K562 (cell line): ENCODE measurements around the gene CAPN5. TPM values are rescaled to one million over a fixed set of nuclear protein-coding genes. Genes with fewer than 3 reads are reported as not detected.

Experiments
- ATF6 ChIP-seq: sonication (generic); formaldehyde crosslinking; IDR thresholded peaks from 2 replicates; pipeline ENCODE4 v1.4.0; 2020; ENCODE audit warnings: mild to moderate bottlenecking, missing genetic modification reagents
- CREB3 ChIP-seq: fragments of 450-650 bp; conservative IDR thresholded peaks from 2 replicates; pipeline ENCODE4 v1.6.1; 2016; ENCODE audit warnings: missing genetic modification characterization, low read depth, mild to moderate bottlenecking, missing compliant biosample characterization, moderate library complexity
- CTCF ChIP-seq, 3 experiments: IDR thresholded peaks in 2 of 3; conservative IDR thresholded peaks in 1 of 3; 2 replicates each; pipeline ENCODE4 v1.5.1; 2011 to 2012; ENCODE audit warnings: low read length in 3 of 3, mild to moderate bottlenecking in 3 of 3, control low read depth in 2 of 3, improper control_type of control experiment in 1 of 3, inconsistent platforms in 1 of 3, low read depth in 1 of 3, mixed read lengths in 1 of 3, moderate library complexity in 1 of 3; ENCODE audit not compliant: insufficient read depth in 2 of 3
- FIP1L1 ChIP-seq: fragments of 200-400 bp; formaldehyde crosslinking; IDR thresholded peaks from 2 replicates; pipeline ENCODE4 v1.6.1; 2018; ENCODE audit warnings: mild to moderate bottlenecking, low read depth, low read length; ENCODE audit not compliant: poor library complexity, severe bottlenecking
- HMG20B ChIP-seq: fragments of 250-450 bp; sonication (Bioruptor Pico); IDR thresholded peaks from 2 replicates; pipeline ENCODE4 v1.5.0; 2021; ENCODE audit warnings: mild to moderate bottlenecking
- MTA3 ChIP-seq: fragments of 450-650 bp; formaldehyde crosslinking; IDR thresholded peaks from 2 replicates; pipeline ENCODE4 v1.6.1; 2017; ENCODE audit warnings: mild to moderate bottlenecking, borderline replicate concordance
- PTRF ChIP-seq: fragments of 450-650 bp; IDR thresholded peaks from 2 replicates; pipeline ENCODE4 v1.6.1; 2016; ENCODE audit warnings: mild to moderate bottlenecking, missing genetic modification characterization, missing compliant biosample characterization
- RBM22 ChIP-seq: fragments of 200-400 bp; formaldehyde crosslinking; IDR thresholded peaks from 2 replicates; pipeline ENCODE4 v1.6.1; 2018; ENCODE audit warnings: low read length, low read depth; ENCODE audit not compliant: poor library complexity, severe bottlenecking
- RCOR1 ChIP-seq, 2 experiments: IDR thresholded peaks; 2 replicates each; pipeline ENCODE4 v1.6.1; 2012; ENCODE audit warnings: low read depth in 2 of 2, low read length in 2 of 2, borderline replicate concordance in 1 of 2, improper control_type of control experiment in 1 of 2
- RNF219 ChIP-seq: fragments of 250-450 bp; sonication (Bioruptor Pico); IDR thresholded peaks from 2 replicates; pipeline ENCODE4 v1.5.0; 2022; ENCODE audit warnings: mild to moderate bottlenecking
- SIRT6 ChIP-seq: IDR thresholded peaks from one replicate; pipeline ENCODE4 v1.6.1; 2012; ENCODE audit warnings: low read depth, mild to moderate bottlenecking, control low read depth, inconsistent platforms, low read length, moderate library complexity
- SNRNP70 ChIP-seq: fragments of 200-400 bp; formaldehyde crosslinking; optimal IDR thresholded peaks from 2 replicates; pipeline ENCODE3; 2017; ENCODE audit warnings: low read depth, low read length
- TAF7 ChIP-seq: fragments of 450-650 bp; IDR thresholded peaks from 2 replicates; pipeline ENCODE4 v1.6.1; 2016; ENCODE audit warnings: missing genetic modification characterization, missing compliant biosample characterization
- VEZF1 ChIP-seq: fragments of 200-800 bp; sonication (Bioruptor generic); IDR thresholded peaks from 2 replicates; pipeline ENCODE4 v1.6.1; 2017; ENCODE audit warnings: missing genetic modification characterization, missing compliant biosample characterization
- ZNF263 ChIP-seq: sonication (generic); formaldehyde crosslinking; IDR thresholded peaks from 2 replicates; pipeline ENCODE4 v1.8.0; 2022; ENCODE audit warnings: mild to moderate bottlenecking, missing genetic modification reagents, borderline replicate concordance
- ZNF311 ChIP-seq: fragments of 250-450 bp; sonication (Bioruptor Pico); IDR thresholded peaks from 2 replicates; pipeline ENCODE4 v1.4.0; 2020; ENCODE audit warnings: mild to moderate bottlenecking, moderate library complexity
- polyA plus RNA-seq, 8 experiments: library from polyadenylated mRNA; depleted of rRNA in 4 of 8; stranded (reverse) in 5 of 8; unstranded in 3 of 8; fragments of >200 nt; fragmentation: Nextera tagmentation in 2 of 8; fragmentation: Illumina TruSeq in 1 of 8; extraction: Ambion mirVana in 2 of 8; extraction: Trizol in 1 of 8; gene quantifications; 2 replicates each; pipeline versions ENCODE4 v1.2.1 to v1.2.3, GENCODE V29; 2011 to 2014; ENCODE audit warnings: inconsistent platforms in 1 of 8, missing spikeins in 1 of 8
- total RNA-seq, 7 experiments: library from RNA; depleted of rRNA in 6 of 7; stranded (reverse); fragments of >200 nt in 6 of 7; fragmentation: Illumina TruSeq in 2 of 7; extraction: Trizol in 2 of 7; gene quantifications; 2 replicates each; pipeline versions ENCODE4 v1.2.1 to v1.2.3, GENCODE V29; 2011 to 2021; ENCODE audit warnings: low replicate concordance in 1 of 7

Gene CAPN5
- total and polyA plus RNA-seq, 9 of the 15 experiments (the other 6 are each of a cell fraction or from before 2014, with no cell fraction given): 0.04 to 0.44 (median 0.14) TPM; not detected in 2

- TF ChIP-seq CTCF (IDR thresholded peaks at IDR 0.05 in 2 of 3, conservative IDR thresholded peaks at IDR 0.05 in 1 of 3; ENCODE audit: insufficient read depth in 2 of 3, low read depth in 1 of 3, low read length in 3 of 3) (peak; percentile 26 to 43 (median 42); a peak in 3 of 6 replicates), RBM22 (no peak), FIP1L1 (peak; percentile 53), RNF219 (CRISPR knock-in tag) (no peak), PTRF (tag) (no peak), TAF7 (tag) (no peak), VEZF1 (CRISPR knock-in tag) (peak; percentile 88; the same call in 1 of the 2 replicates), MTA3 (no peak), ZNF263 (no peak), SNRNP70 (no peak), HMG20B (CRISPR knock-in tag) (no peak), CREB3 (no peak), RCOR1 (IDR thresholded peaks at IDR 0.05; ENCODE audit: borderline replicate concordance in 1 of 2, low read depth in 2 of 2, low read length in 2 of 2) (no peak), ATF6 (no peak), ZNF311 (CRISPR knock-in tag) (no peak), SIRT6 (no peak)
These were observed at the start of gene CAPN5 (continued) for GRCh38 chr11:77066229-77067042.
